CD4-positive, alpha-beta T cell (primary cell): ENCODE measurements around the gene JPT1. TPM values are rescaled to one million over a fixed set of nuclear protein-coding genes. Genes with fewer than 3 reads are reported as not detected.

Source experiments
- ATAC-seq: fragments of 200-7000 bp; cut with Tn5 transposase; one replicate; pipeline ENCODE4 v1.10.0; 2022; ENCODE audit warnings: mild to moderate bottlenecking; ENCODE audit not compliant: poor library complexity
- CTCF ChIA-PET: fragments of 350-600 bp; sonication (Branson Sonifier 250); formaldehyde crosslinking; loops from one replicate; lab custom pipeline; 2021; ENCODE audit warnings: antibody characterized with exemption, inconsistent platforms; lab: Charles Lee
- POLR2A ChIA-PET: fragments of 350-600 bp; sonication (Branson Sonifier 250); formaldehyde crosslinking; loops from one replicate; lab custom pipeline; 2021; ENCODE audit warnings: antibody characterized with exemption, inconsistent platforms; lab: Charles Lee
- DNase-seq, 14 experiments: peaks; one replicate each; pipeline ENCODE4 v3.0.0-alpha.2; 2013 to 2020; ENCODE audit warnings: mixed read lengths in 2 of 14
- H3K27ac ChIP-seq, 2 donors: one replicate each; pipeline versions ENCODE4 v1.5.1 to v1.7.0; 2013; ENCODE audit warnings: low read length in 2 of 2, low read depth in 1 of 2, mild to moderate bottlenecking in 1 of 2
- H3K27me3 ChIP-seq, 2 experiments: 1 replicate in 1 of 2; 2 replicates in 1 of 2; pipeline versions ENCODE4 v1.6.1 to v1.7.0; 2013; ENCODE audit warnings: low read length in 2 of 2, control low read depth in 1 of 2, mild to moderate bottlenecking in 1 of 2, moderate library complexity in 1 of 2; ENCODE audit not compliant: insufficient read depth in 2 of 2, control insufficient read depth in 1 of 2
- H3K36me3 ChIP-seq: one replicate; pipeline ENCODE4 v1.6.1; 2013; ENCODE audit warnings: low read length, control low read depth; ENCODE audit not compliant: insufficient read depth
- H3K4me1 ChIP-seq: one replicate; pipeline ENCODE4 v1.6.1; 2013; ENCODE audit warnings: low read length, control low read depth; ENCODE audit not compliant: insufficient read depth
- H3K4me3 ChIP-seq: one replicate; pipeline ENCODE4 v1.5.1; 2013; ENCODE audit warnings: mild to moderate bottlenecking, low read length, moderate library complexity
- H3K9me3 ChIP-seq, 2 experiments: 1 replicate in 1 of 2; 2 replicates in 1 of 2; pipeline versions ENCODE4 v1.6.1 to v1.7.0; 2013; ENCODE audit warnings: low read length in 2 of 2, mild to moderate bottlenecking in 2 of 2, control low read depth in 1 of 2, moderate library complexity in 1 of 2; ENCODE audit not compliant: control insufficient read depth in 1 of 2, insufficient read depth in 1 of 2
- H3K27ac Mint-ChIP-seq: one replicate; pipeline ENCODE4 v1.8.0; 2020; ENCODE audit warnings: mixed read lengths
- H3K27me3 Mint-ChIP-seq: one replicate; pipeline ENCODE4 v1.8.0; 2021; ENCODE audit warnings: mixed read lengths
- H3K36me3 Mint-ChIP-seq: one replicate; pipeline ENCODE4 v1.8.0; 2021; ENCODE audit warnings: low read depth, mixed read lengths
- H3K4me1 Mint-ChIP-seq: one replicate; pipeline ENCODE4 v1.8.0; 2021; ENCODE audit warnings: low read depth, mixed read lengths
- H3K4me3 Mint-ChIP-seq: one replicate; pipeline ENCODE4 v1.8.0; 2020; ENCODE audit warnings: mild to moderate bottlenecking, mixed read lengths
- H3K9me3 Mint-ChIP-seq: one replicate; pipeline ENCODE4 v1.8.0; 2020; ENCODE audit warnings: mixed read lengths
- intact Hi-C, 2 experiments: fragments of 100-400 bp; cut with DNase I in 1 of 2; cut with micrococcal nuclease in 1 of 2; formaldehyde crosslinking; loops; one replicate each; pipeline versions ENCODE4 v1.15.1 to v1.9.0; 2023 to 2025; cut with DNase I, micrococcal nuclease
- total RNA-seq, 174 experiments: library from RNA in 2 of 174; stranded (reverse) in 2 of 174; gene quantifications; one replicate each; pipeline ENCODE4 v1.2.3 and lab custom pipeline; 2021 to 2026
- TF ChIP-seq, protein P1 (sequence below): fragments of 200-600 bp; IDR thresholded peaks from one replicate; pipeline ENCODE4 v1.8.0; 2022; ENCODE audit warnings: antibody characterized with exemption, mild to moderate bottlenecking

JPT1 gene
- total RNA-seq, 2 experiments from 2014 or later: 21.3 to 25.5 TPM

- POLR2A ChIA-PET: interaction anchor here (0.8 to 4.7 kb wide), 20 partner anchors 8 to 169 kb away, joined by 3 to 30 read pairs (median 4); partner anchors contain the start of genes CDR2L, GGA3, JPT1 and MIF4GD
Observed at GRCh38 chr17:75130632-75131277, 23.6 kb downstream of the JPT1 start.

GRCh38 chr17:75130059-75130631 lies 24.2 kb downstream of the JPT1 start:
- Histone ChIP-seq H3K36me3 (peaks cover 16% of the 10 kb centered on the region), H3K27ac (peak overlapping the region; percentile 45 to 55), H3K4me3 (peak overlapping the region; percentile 83), H3K27me3 (no peaks in the 10 kb centered on the region), H3K4me1 (peaks cover 32% of the 10 kb centered on the region), H3K9me3 (no peaks in the 10 kb centered on the region)
- Mint-ChIP-seq H3K4me1 (peaks cover 17% of the 10 kb centered on the region), H3K27ac (peak overlapping the region; percentile 70), H3K4me3 (no peak overlapping the region), H3K27me3 (no peaks in the 10 kb centered on the region), H3K9me3 (no peaks in the 10 kb centered on the region), H3K36me3 (peaks cover 6% of the 10 kb centered on the region)
- TF ChIP-seq, protein P1, sequence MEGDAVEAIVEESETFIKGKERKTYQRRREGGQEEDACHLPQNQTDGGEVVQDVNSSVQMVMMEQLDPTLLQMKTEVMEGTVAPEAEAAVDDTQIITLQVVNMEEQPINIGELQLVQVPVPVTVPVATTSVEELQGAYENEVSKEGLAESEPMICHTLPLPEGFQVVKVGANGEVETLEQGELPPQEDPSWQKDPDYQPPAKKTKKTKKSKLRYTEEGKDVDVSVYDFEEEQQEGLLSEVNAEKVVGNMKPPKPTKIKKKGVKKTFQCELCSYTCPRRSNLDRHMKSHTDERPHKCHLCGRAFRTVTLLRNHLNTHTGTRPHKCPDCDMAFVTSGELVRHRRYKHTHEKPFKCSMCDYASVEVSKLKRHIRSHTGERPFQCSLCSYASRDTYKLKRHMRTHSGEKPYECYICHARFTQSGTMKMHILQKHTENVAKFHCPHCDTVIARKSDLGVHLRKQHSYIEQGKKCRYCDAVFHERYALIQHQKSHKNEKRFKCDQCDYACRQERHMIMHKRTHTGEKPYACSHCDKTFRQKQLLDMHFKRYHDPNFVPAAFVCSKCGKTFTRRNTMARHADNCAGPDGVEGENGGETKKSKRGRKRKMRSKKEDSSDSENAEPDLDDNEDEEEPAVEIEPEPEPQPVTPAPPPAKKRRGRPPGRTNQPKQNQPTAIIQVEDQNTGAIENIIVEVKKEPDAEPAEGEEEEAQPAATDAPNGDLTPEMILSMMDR: no peak
- ChIA-PET POLR2A (interaction anchor here (1.0 to 4.7 kb wide), 10 partner anchors 15 to 143 kb away, joined by 3 to 30 read pairs (median 6); partner anchors contain the start of genes CDR2L, JPT1 and SUMO2), CTCF (interaction anchor here (1.1 to 7.4 kb wide), 8 partner anchors 15 to 117 kb away, joined by 3 to 97 read pairs (median 4); partner anchors contain the start of gene MRPL58)
- ATAC-seq (no peak), DNase-seq (no peak)
- intact Hi-C loops: loop anchor here (1.0 to 5.0 kb wide), 3 partner anchors 16 to 52 kb away; partner anchors contain the start of gene SUMO2 (in 1 of the 2)

More at GRCh38 chr17:75130632-75131277, 23.6 kb downstream of the JPT1 start:
- peaks cover 13% of the 10 kb centered on the region for H3K4me1 Mint-ChIP-seq
- DNase-seq: peak in 9 of 14 experiments; percentile 29 to 72 (median 37)
- H3K4me3 ChIP-seq: peak overlapping the region; percentile 83
- H3K27me3 Mint-ChIP-seq: no peaks in the 10 kb centered on the region
- no peaks in the 10 kb centered on the region for H3K9me3 Mint-ChIP-seq
- peak overlapping the region; percentile 45 to 55 for H3K27ac ChIP-seq
- H3K27me3 ChIP-seq: no peaks in the 10 kb centered on the region
- H3K4me3 Mint-ChIP-seq: peak overlapping the region; percentile 88
- peak; percentile 75 for ATAC-seq
- no peaks in the 10 kb centered on the region for H3K9me3 ChIP-seq
- H3K4me1 ChIP-seq: peaks cover 26% of the 10 kb centered on the region
- intact Hi-C loops: loop anchor here (1.0 to 5.0 kb wide), 3 partner anchors 16 to 52 kb away; partner anchors contain the start of gene SUMO2 (in 1 of the 2)
- peaks cover 16% of the 10 kb centered on the region for H3K36me3 ChIP-seq
- CTCF ChIA-PET: interaction anchor here (0.6 to 7.4 kb wide), 16 partner anchors 10 to 169 kb away, joined by 3 to 97 read pairs (median 3); partner anchors contain the start of genes MRPL58 and SLC25A19
- TF ChIP-seq, protein P1: no peak
- H3K27ac Mint-ChIP-seq: peak overlapping the region; percentile 70
- H3K36me3 Mint-ChIP-seq: peaks cover 6% of the 10 kb centered on the region

DNA sequence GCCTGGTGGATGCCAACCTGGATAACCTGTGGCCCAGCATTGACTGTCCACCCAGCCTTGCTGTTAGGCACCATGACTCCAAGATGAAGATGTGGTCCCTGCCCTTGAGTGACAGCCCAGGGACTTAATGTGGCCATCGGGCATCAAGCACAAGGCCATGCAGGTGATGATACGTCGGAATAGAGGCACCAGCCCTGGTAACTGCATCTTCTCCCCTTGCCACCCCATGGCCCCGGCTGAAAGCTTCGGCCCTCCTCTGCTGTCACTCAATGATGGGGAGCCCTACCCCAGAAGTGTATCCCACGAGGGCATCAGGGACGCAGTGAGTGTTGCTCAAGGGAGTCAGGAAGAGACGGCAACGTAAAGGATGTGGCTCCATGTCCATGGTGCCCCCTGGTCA lies 24.7 kb downstream of the JPT1 start:
- Histone ChIP-seq H3K36me3 (peaks cover 16% of the 10 kb centered on the region), H3K4me3 (no peak overlapping the region), H3K4me1 (peaks cover 38% of the 10 kb centered on the region), H3K27me3 (no peaks in the 10 kb centered on the region), H3K9me3 (no peaks in the 10 kb centered on the region), H3K27ac (no peak overlapping the region)
- intact Hi-C loops: no loop called here
- TF ChIP-seq, protein P1: no peak
- ChIA-PET POLR2A (interaction anchor here (0.7 kb wide), 1 partner anchor 16 kb away, joined by 4 read pairs; no protein-coding TSS in a partner anchor), CTCF (interaction anchor here (7.4 kb wide), 1 partner anchor 14 kb away, joined by 97 read pairs; no protein-coding TSS in a partner anchor)
- no peaks in the 10 kb centered on the region for H3K9me3 Mint-ChIP-seq
- peak overlapping the region; percentile 12 for H3K27ac Mint-ChIP-seq
- DNase-seq: no peak
- H3K36me3 Mint-ChIP-seq: peaks cover 6% of the 10 kb centered on the region
- no peaks in the 10 kb centered on the region for H3K27me3 Mint-ChIP-seq
- ATAC-seq: no peak
- H3K4me3 Mint-ChIP-seq: peak overlapping the region; percentile 71
- H3K4me1 Mint-ChIP-seq: peaks cover 23% of the 10 kb centered on the region
